ENCODE data around the gene FERMT1. TPM values are rescaled to one million over a fixed set of nuclear protein-coding genes. Genes with fewer than 3 reads are reported as not detected.

Gene FERMT1
- polyA plus RNA-seq, 3 donors, result not detected

DNA sequence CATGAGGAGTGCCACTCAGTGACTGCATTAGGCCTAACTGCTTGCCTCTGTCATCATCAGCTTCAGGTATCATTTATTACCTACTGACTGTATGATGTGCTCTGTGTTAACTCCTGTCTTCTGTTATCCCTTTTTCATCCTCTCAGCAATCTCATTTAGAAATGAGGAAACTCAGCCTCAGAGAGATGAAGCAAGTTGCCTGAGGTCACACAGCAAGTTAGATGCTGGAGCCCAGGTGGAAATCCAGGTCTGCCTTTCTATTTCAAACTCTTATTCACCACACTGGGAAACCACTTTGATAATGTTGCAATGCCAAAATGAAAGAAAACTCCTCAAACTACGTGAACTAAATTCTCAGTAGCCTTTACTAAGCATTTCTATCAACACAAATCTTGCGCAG is 1.3 kb downstream of the FERMT1 start:
- H3K36me3 ChIP-seq (replicated peaks in 1 of 2; ENCODE audit: control insufficient read depth in 1 of 2, insufficient read depth in 2 of 2, low read length in 2 of 2), result no peaks in the 10 kb centered on the region
- H2AFZ ChIP-seq (ENCODE audit: insufficient read depth, low read depth, low read length, poor library complexity, severe bottlenecking), result no peak overlapping the region
- H4K20me1 ChIP-seq (ENCODE audit: insufficient read depth, low read length), result no peaks in the 10 kb centered on the region
- no peak overlapping the region for H3K27ac Mint-ChIP-seq
- peaks cover 27 to 43% (median 40%) of the 10 kb centered on the region in 3 donors for H3K27me3 Mint-ChIP-seq (ENCODE audit: low read depth in 3 of 3)
- H3K79me2 ChIP-seq (ENCODE audit: insufficient read depth, low read length), result no peaks in the 10 kb centered on the region
- peaks cover 17 to 30% of the 10 kb centered on the region in 2 donors for H3K27me3 ChIP-seq (ENCODE audit: control insufficient read depth in 2 of 2, insufficient read depth in 2 of 2, low read length in 2 of 2)
- H3K4me3 Mint-ChIP-seq, result peak overlapping the region in 1 of 2 donors; percentile 44
- TF ChIP-seq, protein P1, sequence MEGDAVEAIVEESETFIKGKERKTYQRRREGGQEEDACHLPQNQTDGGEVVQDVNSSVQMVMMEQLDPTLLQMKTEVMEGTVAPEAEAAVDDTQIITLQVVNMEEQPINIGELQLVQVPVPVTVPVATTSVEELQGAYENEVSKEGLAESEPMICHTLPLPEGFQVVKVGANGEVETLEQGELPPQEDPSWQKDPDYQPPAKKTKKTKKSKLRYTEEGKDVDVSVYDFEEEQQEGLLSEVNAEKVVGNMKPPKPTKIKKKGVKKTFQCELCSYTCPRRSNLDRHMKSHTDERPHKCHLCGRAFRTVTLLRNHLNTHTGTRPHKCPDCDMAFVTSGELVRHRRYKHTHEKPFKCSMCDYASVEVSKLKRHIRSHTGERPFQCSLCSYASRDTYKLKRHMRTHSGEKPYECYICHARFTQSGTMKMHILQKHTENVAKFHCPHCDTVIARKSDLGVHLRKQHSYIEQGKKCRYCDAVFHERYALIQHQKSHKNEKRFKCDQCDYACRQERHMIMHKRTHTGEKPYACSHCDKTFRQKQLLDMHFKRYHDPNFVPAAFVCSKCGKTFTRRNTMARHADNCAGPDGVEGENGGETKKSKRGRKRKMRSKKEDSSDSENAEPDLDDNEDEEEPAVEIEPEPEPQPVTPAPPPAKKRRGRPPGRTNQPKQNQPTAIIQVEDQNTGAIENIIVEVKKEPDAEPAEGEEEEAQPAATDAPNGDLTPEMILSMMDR (IDR thresholded peaks at IDR 0.05), result no peak
- no peak overlapping the region for H3K27ac ChIP-seq (ENCODE audit: low read depth in 1 of 2, low read length in 2 of 2)
- H3K4me1 Mint-ChIP-seq, result peaks cover 14% of the 10 kb centered on the region
- no peak for DNase-seq
- no peak overlapping the region for H3K9ac ChIP-seq (ENCODE audit: insufficient read depth, low read length, poor library complexity, severe bottlenecking)
- H3K36me3 Mint-ChIP-seq, result no peaks in the 10 kb centered on the region
- no peak overlapping the region for H3K4me2 ChIP-seq (replicated peaks; ENCODE audit: extremely low read depth, low read length, poor library complexity, severe bottlenecking)
- peaks cover 11 to 16% of the 10 kb centered on the region in 2 donors for H3K4me1 ChIP-seq (ENCODE audit: control insufficient read depth in 1 of 2, insufficient read depth in 2 of 2, low read length in 2 of 2)
- no peaks in the 10 kb centered on the region for H3K9me3 ChIP-seq (replicated peaks in 1 of 2; ENCODE audit: control insufficient read depth in 1 of 2, insufficient read depth in 1 of 2, low read length in 2 of 2)
- peaks cover 0 to 7% (median 2%) of the 10 kb centered on the region in 7 donors for H3K9me3 Mint-ChIP-seq
- intact Hi-C loops (cut with micrococcal nuclease), result no loop called here
- WGBS (ENCODE audit: insufficient coverage), result no CpG with 5 or more reads among the region's 2 CpGs
- H3K4me3 ChIP-seq (replicated peaks in 1 of 3; ENCODE audit: low read depth in 2 of 3, low read length in 3 of 3), result no peak overlapping the region

DNA sequence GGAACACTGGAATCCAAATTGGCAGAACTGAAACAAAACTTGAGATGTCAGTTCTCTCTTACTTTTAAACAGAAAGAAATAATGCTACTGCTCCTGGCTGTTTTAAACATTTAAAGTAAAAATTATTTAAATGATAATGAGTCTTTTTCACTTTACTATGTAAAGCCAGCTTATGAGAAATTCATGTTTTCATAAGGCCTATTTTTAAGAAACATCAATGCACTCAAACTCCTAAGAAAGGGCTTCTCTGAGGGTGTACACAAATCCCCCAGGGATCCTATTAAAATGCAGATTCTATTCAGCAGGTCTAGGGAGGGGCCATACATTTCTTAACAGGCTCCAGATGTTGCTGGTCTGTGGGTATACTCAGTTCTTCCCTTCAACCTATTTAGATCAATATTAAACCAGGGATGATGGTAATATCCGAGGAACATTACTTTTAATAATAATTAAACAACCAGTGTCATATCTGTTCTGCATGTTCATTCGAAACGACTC is 2.3 kb downstream of the FERMT1 start:
- DNase-seq, result no peak
- intact Hi-C loops (cut with micrococcal nuclease), result no loop called here
- no peaks in the 10 kb centered on the region for H3K36me3 Mint-ChIP-seq
- Histone ChIP-seq H3K9me3 (replicated peaks in 1 of 2; ENCODE audit: control insufficient read depth in 1 of 2, insufficient read depth in 1 of 2, low read length in 2 of 2) (no peaks in the 10 kb centered on the region), H3K4me3 (replicated peaks in 1 of 3; ENCODE audit: low read depth in 2 of 3, low read length in 3 of 3) (no peak overlapping the region), H3K36me3 (replicated peaks in 1 of 2; ENCODE audit: control insufficient read depth in 1 of 2, insufficient read depth in 2 of 2, low read length in 2 of 2) (no peaks in the 10 kb centered on the region), H3K27ac (ENCODE audit: low read depth in 1 of 2, low read length in 2 of 2) (no peak overlapping the region), H4K20me1 (ENCODE audit: insufficient read depth, low read length) (no peaks in the 10 kb centered on the region), H3K4me1 (ENCODE audit: control insufficient read depth in 1 of 2, insufficient read depth in 2 of 2, low read length in 2 of 2) (peaks cover 11 to 16% of the 10 kb centered on the region in 2 donors), H3K27me3 (ENCODE audit: control insufficient read depth in 2 of 2, insufficient read depth in 2 of 2, low read length in 2 of 2) (peaks cover 17 to 30% of the 10 kb centered on the region in 2 donors), H2AFZ (ENCODE audit: insufficient read depth, low read depth, low read length, poor library complexity, severe bottlenecking) (no peak overlapping the region), H3K9ac (ENCODE audit: insufficient read depth, low read length, poor library complexity, severe bottlenecking) (no peak overlapping the region), H3K79me2 (ENCODE audit: insufficient read depth, low read length) (no peaks in the 10 kb centered on the region), H3K4me2 (replicated peaks; ENCODE audit: extremely low read depth, low read length, poor library complexity, severe bottlenecking) (no peak overlapping the region)
- H3K9me3 Mint-ChIP-seq, result peaks cover 0 to 7% (median 2%) of the 10 kb centered on the region in 7 donors
- peaks cover 23 to 40% (median 37%) of the 10 kb centered on the region in 3 donors for H3K27me3 Mint-ChIP-seq (ENCODE audit: low read depth in 3 of 3)
- no peak overlapping the region for H3K4me3 Mint-ChIP-seq
- H3K4me1 Mint-ChIP-seq, result peaks cover 14% of the 10 kb centered on the region
- TF ChIP-seq, protein P1 (IDR thresholded peaks at IDR 0.05), result no peak
- WGBS (ENCODE audit: insufficient coverage), result no CpG with 5 or more reads among the region's 3 CpGs
- H3K27ac Mint-ChIP-seq, result no peak overlapping the region
